ENCODE data around the gene PITPNM3. TPM values are rescaled to one million over a fixed set of nuclear protein-coding genes. Genes with fewer than 3 reads are reported as not detected.

The PITPNM3 gene
- total RNA-seq, 1 donor = 1.8 TPM

DNA sequence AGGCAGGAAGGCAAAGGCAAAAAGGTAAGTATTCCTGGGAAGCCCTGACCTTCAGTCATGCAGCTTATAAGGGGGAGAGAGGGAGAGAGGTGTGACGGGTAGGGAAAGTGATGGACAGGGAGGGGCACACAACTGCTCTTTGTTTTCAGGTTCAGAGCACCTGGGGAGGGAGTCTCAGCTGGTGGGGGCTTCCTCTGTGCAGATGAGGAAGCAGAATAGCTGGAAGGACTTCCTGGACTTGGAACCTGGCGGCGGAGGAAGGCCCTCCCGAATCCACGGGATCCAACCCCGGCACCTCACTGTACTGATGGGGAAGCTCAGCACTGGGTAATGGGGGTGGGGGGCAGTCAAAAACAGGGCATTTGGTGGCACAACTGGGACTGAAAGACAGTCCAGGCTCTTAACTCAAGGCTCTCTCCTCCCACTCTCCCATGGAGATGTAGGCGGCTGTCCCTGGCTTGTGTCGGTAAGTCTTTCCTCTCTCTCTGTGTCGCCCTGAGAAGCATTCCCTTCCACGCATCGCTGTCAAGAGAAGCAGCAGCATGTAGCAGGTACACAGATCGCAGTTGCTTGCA, 11.9 kb upstream of the PITPNM3 start:
- H4K20me1 ChIP-seq (ENCODE audit: insufficient read depth, low read length) = no peaks in the 10 kb centered on the region
- H3K27ac ChIP-seq (ENCODE audit: low read depth, low read length) = no peak overlapping the region
- H2AFZ ChIP-seq (ENCODE audit: low read length) = peak overlapping the region; percentile 53
- no peak overlapping the region for H3K4me3 ChIP-seq (ENCODE audit: insufficient read depth, low read length)
- H3K4me1 ChIP-seq (ENCODE audit: insufficient read depth, low read length) = peaks cover 16% of the 10 kb centered on the region
- TF ChIP-seq, protein P1, sequence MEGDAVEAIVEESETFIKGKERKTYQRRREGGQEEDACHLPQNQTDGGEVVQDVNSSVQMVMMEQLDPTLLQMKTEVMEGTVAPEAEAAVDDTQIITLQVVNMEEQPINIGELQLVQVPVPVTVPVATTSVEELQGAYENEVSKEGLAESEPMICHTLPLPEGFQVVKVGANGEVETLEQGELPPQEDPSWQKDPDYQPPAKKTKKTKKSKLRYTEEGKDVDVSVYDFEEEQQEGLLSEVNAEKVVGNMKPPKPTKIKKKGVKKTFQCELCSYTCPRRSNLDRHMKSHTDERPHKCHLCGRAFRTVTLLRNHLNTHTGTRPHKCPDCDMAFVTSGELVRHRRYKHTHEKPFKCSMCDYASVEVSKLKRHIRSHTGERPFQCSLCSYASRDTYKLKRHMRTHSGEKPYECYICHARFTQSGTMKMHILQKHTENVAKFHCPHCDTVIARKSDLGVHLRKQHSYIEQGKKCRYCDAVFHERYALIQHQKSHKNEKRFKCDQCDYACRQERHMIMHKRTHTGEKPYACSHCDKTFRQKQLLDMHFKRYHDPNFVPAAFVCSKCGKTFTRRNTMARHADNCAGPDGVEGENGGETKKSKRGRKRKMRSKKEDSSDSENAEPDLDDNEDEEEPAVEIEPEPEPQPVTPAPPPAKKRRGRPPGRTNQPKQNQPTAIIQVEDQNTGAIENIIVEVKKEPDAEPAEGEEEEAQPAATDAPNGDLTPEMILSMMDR (IDR thresholded peaks at IDR 0.05; ENCODE audit: extremely low read depth, low read depth, low read length) = no peak
- H3K36me3 ChIP-seq (ENCODE audit: insufficient read depth, low read length) = no peaks in the 10 kb centered on the region
- no peaks in the 10 kb centered on the region for H3K79me2 ChIP-seq (ENCODE audit: insufficient read depth, low read length)
- H3K9me3 ChIP-seq (ENCODE audit: low read depth, low read length) = no peaks in the 10 kb centered on the region
- DNase-seq (ENCODE audit: insufficient read length, low spot score, missing footprints) = peak; percentile 60
- peak overlapping the region; percentile 34 for H3K4me2 ChIP-seq (ENCODE audit: insufficient read depth, low read length)
- H3K27me3 ChIP-seq (ENCODE audit: insufficient read depth, low read length) = no peaks in the 10 kb centered on the region

DNA sequence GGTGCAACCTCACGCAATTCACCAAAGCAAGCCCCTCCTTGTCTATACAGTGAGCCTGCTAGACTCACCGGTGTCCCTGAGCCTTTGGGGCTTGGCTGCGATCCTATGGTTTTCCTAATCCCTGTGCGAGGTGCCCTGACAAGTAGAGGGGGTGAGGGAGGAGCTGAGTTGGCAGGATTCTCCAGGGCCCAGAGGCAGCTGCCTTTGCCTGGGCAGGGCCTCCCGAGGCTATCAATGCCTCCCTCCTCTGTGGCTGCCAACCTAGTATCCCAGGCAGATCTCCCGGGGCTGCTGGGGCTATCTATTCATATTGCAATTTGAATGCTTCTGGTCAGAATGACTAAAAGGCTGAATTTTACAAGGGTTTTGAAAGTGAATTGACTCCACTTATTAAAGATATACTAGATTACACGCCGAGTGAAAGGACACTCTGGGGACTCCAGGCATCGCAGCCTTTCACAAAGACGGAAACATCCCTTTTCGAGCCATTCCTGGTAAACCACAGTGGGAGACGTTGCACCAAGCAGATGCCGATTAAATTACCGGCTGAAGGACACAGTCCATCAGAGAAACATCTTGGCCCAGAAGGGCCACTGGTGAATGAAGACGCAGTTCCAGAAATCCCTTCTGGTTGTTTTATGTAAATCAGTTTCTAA, 11.3 kb upstream of the PITPNM3 start:
- no peaks in the 10 kb centered on the region for H3K27me3 ChIP-seq (ENCODE audit: insufficient read depth, low read length)
- DNase-seq (ENCODE audit: insufficient read length, low spot score, missing footprints) = peak; percentile 90
- H3K4me1 ChIP-seq (ENCODE audit: insufficient read depth, low read length) = peaks cover 16% of the 10 kb centered on the region
- H3K27ac ChIP-seq (ENCODE audit: low read depth, low read length) = no peak overlapping the region
- no peaks in the 10 kb centered on the region for H4K20me1 ChIP-seq (ENCODE audit: insufficient read depth, low read length)
- no peaks in the 10 kb centered on the region for H3K9me3 ChIP-seq (ENCODE audit: low read depth, low read length)
- no peaks in the 10 kb centered on the region for H3K79me2 ChIP-seq (ENCODE audit: insufficient read depth, low read length)
- H3K36me3 ChIP-seq (ENCODE audit: insufficient read depth, low read length) = no peaks in the 10 kb centered on the region
- peak overlapping the region; percentile 53 for H2AFZ ChIP-seq (ENCODE audit: low read length)
- TF ChIP-seq, protein P1 (IDR thresholded peaks at IDR 0.05; ENCODE audit: extremely low read depth, low read depth, low read length) = no peak
- peak overlapping the region; percentile 34 for H3K4me2 ChIP-seq (ENCODE audit: insufficient read depth, low read length)
- peak overlapping the region; percentile 7 for H3K4me3 ChIP-seq (ENCODE audit: insufficient read depth, low read length)

- Histone ChIP-seq H3K9me3 (ENCODE audit: low read depth, low read length) (no peaks in the 10 kb centered on the region), H3K4me3 (ENCODE audit: insufficient read depth, low read length) (no peak overlapping the region), H4K20me1 (ENCODE audit: insufficient read depth, low read length) (no peaks in the 10 kb centered on the region), H3K27ac (ENCODE audit: low read depth, low read length) (no peak overlapping the region), H3K79me2 (ENCODE audit: insufficient read depth, low read length) (no peaks in the 10 kb centered on the region), H3K36me3 (ENCODE audit: insufficient read depth, low read length) (no peaks in the 10 kb centered on the region), H2AFZ (ENCODE audit: low read length) (no peak overlapping the region), H3K4me2 (ENCODE audit: insufficient read depth, low read length) (no peak overlapping the region), H3K4me1 (ENCODE audit: insufficient read depth, low read length) (no peaks in the 10 kb centered on the region), H3K27me3 (ENCODE audit: insufficient read depth, low read length) (no peaks in the 10 kb centered on the region)
- TF ChIP-seq, protein P1 (IDR thresholded peaks at IDR 0.05; ENCODE audit: extremely low read depth, low read depth, low read length) = no peak
- DNase-seq (ENCODE audit: insufficient read length, low spot score, missing footprints) = no peak
Observed at GRCh38 chr17:6561446-6561845, 5.1 kb upstream of the PITPNM3 start.

GRCh38 chr17:6560496-6560895, 4.1 kb upstream of the PITPNM3 start:
- no peaks in the 10 kb centered on the region for H3K36me3 ChIP-seq (ENCODE audit: insufficient read depth, low read length)
- H3K79me2 ChIP-seq (ENCODE audit: insufficient read depth, low read length) = no peaks in the 10 kb centered on the region
- no peak overlapping the region for H3K4me2 ChIP-seq (ENCODE audit: insufficient read depth, low read length)
- TF ChIP-seq, protein P1 (IDR thresholded peaks at IDR 0.05; ENCODE audit: extremely low read depth, low read depth, low read length) = no peak
- H3K9me3 ChIP-seq (ENCODE audit: low read depth, low read length) = no peaks in the 10 kb centered on the region
- no peak overlapping the region for H3K4me3 ChIP-seq (ENCODE audit: insufficient read depth, low read length)
- peaks cover 2% of the 10 kb centered on the region for H3K4me1 ChIP-seq (ENCODE audit: insufficient read depth, low read length)
- H3K27ac ChIP-seq (ENCODE audit: low read depth, low read length) = no peak overlapping the region
- H3K27me3 ChIP-seq (ENCODE audit: insufficient read depth, low read length) = no peaks in the 10 kb centered on the region
- no peak for DNase-seq (ENCODE audit: insufficient read length, low spot score, missing footprints)
- H4K20me1 ChIP-seq (ENCODE audit: insufficient read depth, low read length) = no peaks in the 10 kb centered on the region
- no peak overlapping the region for H2AFZ ChIP-seq (ENCODE audit: low read length)
